Peyer's patch (tissue), 4 donors: ENCODE measurements around the gene CD101.

Source experiments
- CTCF ChIP-seq, 6 experiments: fragments of 450-650 bp in 4 of 6; fragments of 200-600 bp in 2 of 6; sonication (generic) in 1 of 6; IDR thresholded peaks; one replicate each; pipeline ENCODE4 v1.5.1; 2017 to 2019; ENCODE audit warnings: antibody characterized with exemption in 6 of 6, mild to moderate bottlenecking in 3 of 6, moderate library complexity in 1 of 6
- POLR2A ChIP-seq, 2 donors: fragments of 450-650 bp; IDR thresholded peaks; one replicate each; pipeline ENCODE4 v1.5.1; 2017; ENCODE audit warnings: antibody characterized with exemption in 2 of 2, mild to moderate bottlenecking in 2 of 2, moderate library complexity in 2 of 2

- no peak for TF ChIP-seq CTCF (IDR thresholded peaks at IDR 0.05)
- TF ChIP-seq POLR2A (IDR thresholded peaks at IDR 0.05) = no peak
Observed at GRCh38 chr1:117060441-117061317, 59.1 kb downstream of the CD101 start.
